NCI-H2196 (cell line): ENCODE measurements around the gene MTARC1.

Source experiments
- DNase-seq: peaks from one replicate; lab custom pipeline; 2025; ENCODE audit not compliant: unreplicated experiment; lab: John Stamatoyannopoulos, UW

Gene MTARC1

GRCh38 chr1:220770245-220770913 lies 16.3 kb upstream of the MTARC1 start:
- no peak for DNase-seq

- DNase-seq: no peak
Observed at GRCh38 chr1:220772846-220773245, 13.9 kb upstream of the MTARC1 start.

DNA sequence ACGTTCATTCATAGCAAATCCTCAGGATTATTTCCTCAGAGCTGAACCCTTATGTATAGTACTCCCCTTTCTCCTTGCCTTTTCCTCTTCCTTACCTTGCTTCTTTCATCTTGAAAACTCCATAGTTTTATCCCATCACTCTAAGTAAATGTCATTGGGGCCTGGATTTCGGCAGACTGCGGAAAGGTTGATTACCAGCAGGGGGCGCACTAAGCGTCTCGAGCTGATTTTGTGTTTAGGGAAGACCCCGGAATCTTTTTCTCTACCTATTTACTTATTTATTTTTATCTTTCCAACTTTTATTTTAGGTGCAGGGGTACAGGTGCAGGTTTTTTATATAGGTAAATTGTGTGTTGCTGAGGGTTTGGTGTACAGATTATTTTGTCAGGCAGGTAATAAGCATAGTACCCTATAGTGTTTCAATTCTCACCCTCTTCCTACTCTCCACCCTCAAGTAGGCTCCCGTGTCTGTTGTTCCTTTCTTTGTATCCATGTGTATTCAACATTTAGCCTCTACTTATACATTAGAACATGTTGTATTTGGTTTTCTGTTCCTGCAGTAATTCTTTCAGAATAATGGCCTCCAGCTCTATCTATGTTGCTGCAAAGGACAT lies 11.4 kb upstream of the MTARC1 start:
- no peak for DNase-seq

DNA sequence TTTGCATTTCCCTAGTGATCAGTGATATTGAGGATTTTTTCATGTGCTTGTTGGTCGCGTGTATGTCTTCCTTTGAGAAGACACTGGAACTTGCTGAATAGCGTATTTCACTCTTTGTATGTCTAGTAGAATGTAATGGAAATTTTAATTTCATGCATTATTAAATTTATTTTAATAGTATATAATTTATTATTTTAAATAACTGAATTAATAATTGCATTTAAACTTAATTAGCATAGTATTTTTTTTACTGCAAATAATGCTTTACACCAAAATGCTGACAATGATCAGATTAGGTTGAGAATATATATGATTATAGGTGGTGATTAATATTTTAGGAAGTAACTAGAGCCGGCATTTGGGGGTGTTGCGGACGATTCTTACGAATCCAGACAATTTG lies 10.5 kb upstream of the MTARC1 start:
- no peak for DNase-seq

- DNase-seq: peak; percentile 89
Observed at GRCh38 chr1:220776720-220777326, 9.9 kb upstream of the MTARC1 start.

GRCh38 chr1:220783453-220783852 lies 3.3 kb upstream of the MTARC1 start:
- DNase-seq: no peak

GRCh38 chr1:220784751-220785150 lies 2.0 kb upstream of the MTARC1 start:
- no peak for DNase-seq

DNA sequence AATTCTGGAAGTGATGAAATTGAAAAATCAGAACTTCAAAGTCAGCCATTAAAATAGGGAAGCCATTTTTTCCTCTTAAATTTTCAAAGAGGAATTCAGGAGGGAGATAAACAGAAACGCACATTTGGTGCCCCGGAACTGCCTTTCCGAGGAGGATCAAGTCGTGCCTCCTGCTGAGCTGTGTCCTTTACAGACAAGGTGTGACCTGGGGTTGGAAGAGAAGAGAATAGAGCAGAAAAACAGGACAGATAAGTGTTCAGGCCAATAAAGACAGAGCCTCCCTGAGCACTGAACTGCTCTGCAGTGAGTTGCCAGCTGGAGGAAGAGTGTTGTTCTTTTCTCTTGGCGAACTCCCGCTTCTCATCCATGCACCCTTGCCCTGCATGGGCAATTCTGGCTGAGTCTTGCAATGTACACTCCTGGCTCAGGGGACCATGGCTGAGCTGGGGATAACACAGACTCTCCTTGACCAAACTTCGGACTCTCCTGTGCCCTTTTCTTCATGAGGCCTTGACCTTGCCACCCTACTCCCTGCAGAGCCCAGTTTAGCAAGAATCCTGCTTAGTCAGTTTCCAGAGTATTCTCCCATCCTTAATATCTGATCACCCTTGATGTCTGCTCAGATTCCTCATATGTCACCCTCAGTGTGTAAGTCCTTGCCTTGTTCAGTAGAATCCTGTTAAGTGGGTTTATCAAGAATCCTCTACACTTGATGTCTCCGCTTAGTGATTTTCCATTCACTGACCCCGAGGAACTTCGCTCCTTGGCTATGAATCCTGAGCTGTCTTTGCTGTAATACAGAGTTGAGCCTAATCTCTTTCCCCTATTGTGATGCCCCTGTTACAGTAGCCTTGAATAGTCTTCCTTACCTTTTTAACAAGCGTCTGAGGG lies 1.3 kb upstream of the MTARC1 start:
- no peak for DNase-seq

- peak; percentile 61 for DNase-seq
Observed at GRCh38 chr1:220786057-220786336, 716 bp upstream of the MTARC1 start.

- DNase-seq: peak; percentile 64
Observed at GRCh38 chr1:220787069-220787619, 431 bp downstream of the MTARC1 start.

DNA sequence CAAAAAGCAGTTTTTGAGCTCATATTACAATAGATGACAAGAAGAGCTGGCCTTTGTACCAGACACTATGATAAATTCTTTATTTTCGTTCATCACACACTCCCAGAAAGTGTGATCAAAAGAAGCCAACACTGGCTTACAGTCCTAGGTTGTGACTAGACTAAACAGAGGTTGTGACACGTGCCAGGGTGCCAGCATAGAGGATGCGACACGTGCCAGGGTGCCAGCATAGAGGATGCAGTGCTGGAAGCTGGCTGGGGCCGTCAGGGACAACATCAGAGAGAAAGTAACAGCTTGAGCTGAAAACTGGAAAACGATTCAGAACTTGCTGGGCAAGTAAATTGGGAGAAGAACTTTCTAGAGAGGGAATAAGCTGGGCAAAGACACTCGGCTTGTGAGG lies 2.2 kb downstream of the MTARC1 start:
- no peak for DNase-seq

GRCh38 chr1:220789532-220790147 lies 2.9 kb downstream of the MTARC1 start:
- DNase-seq: no peak

DNA sequence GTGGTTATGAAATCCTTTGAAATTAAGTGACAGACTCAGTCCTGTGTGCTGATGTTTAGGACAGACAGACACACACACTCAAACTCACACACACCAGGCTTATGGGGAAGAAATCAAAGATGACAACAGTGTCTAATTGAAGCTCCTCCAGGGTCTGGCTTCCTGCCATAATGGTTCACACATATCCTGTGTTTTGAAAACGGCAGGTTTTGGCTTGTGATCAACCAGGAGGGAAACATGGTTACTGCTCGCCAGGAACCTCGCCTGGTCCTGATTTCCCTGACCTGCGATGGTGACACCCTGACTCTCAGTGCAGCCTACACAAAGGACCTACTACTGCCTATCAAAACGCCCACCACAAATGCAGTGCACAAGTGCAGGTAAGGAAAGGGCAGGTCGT lies 4.6 kb downstream of the MTARC1 start:
- DNase-seq: peak; percentile 73

- no peak for DNase-seq
Observed at GRCh38 chr1:220791956-220792355, 5.2 kb downstream of the MTARC1 start.

DNA sequence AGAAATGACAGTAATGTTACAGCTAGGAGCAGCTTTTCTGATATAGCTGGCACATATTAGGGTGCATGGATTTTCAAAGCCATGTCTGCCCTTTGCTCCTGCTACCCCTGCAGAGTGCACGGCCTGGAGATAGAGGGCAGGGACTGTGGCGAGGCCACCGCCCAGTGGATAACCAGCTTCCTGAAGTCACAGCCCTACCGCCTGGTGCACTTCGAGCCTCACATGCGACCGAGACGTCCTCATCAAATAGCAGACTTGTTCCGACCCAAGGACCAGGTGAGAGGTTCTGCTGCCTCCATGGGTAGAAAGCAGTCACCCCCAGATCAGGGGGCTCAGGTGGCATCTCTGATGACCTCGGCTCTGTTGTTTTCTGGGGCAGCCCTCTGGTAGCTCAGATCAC lies 9.8 kb downstream of the MTARC1 start:
- no peak for DNase-seq

DNA sequence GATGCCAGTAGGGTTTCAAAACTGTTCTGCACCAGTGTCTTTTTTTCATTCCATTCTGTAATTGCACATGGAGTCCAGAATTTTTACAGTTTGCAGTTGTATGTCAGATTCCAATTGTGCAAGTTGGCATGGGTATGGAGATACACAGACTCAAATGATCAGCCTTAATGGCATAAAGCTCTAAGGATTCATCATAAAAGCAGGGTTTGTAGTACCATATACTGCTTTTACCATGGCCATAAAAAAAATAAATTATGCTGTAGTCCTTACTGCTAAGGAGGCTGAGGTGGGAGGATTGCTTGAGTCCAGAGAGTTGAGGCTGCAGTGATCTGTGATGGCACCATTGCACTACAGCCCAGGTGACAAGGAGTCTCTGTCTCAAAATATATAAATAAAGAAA lies 10.3 kb downstream of the MTARC1 start:
- no peak for DNase-seq

GRCh38 chr1:220797553-220797952 lies 10.8 kb downstream of the MTARC1 start:
- no peak for DNase-seq

DNA sequence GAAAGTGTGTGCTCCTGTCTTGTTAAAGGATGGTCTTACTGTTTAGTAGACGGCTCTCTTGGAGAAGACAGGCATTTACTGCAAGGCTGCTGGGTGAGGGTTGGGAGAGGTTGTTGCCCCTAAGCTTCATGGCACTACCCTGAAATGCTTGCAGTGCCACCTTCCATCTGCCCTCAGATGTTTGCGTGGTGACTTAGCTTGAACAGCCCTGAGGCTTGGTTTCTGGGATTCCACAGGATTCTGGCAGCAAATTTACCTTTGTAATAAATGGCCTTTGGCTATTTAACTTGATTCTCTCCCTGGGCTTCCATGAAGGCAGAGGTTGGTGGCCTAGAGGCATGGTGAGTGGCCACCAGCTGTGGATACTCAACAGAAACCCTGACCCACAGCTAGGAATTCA lies 11.6 kb downstream of the MTARC1 start:
- no peak for DNase-seq

GRCh38 chr1:220800262-220800661 lies 13.5 kb downstream of the MTARC1 start:
- DNase-seq: no peak

DNA sequence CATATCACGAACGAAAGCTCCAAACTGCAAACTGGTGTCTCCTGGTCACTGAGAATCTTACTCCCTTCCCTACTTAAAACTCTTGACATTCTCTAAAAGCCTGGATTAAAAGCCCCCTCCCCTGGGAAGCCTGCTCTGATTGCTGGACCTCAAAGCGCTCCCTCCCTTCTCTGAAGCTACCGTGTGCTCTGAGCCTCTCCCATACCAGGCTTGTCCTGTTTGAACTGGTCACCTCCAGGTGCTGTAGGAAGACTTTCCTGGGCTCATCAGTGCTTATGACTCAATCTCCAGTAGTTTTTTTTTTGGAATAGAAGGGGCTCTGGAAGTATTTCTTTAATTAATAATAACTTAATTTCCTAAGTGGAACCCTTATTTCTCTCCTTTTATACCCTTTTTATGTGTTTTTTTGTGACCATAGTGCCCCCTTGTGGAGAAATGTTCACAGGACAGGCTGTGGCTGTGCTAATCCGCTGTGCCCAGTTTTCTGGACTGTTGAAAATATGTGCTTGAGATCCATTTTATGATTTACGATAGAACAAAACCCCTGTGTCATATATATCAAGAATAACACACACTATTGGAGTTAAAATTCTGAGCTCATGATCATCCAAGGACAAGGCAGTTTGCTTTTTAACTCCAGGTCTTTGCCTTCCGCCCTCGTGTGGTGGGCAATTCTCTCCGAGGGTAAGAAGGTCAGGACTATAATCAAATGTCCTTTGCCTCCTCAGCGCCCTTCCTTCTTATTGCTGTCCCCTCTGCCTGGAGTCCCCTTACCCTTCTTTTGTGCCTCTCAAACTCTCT lies 16.9 kb downstream of the MTARC1 start:
- DNase-seq: peak; percentile 40
